ENCODE results near the gene WIF1.

WIF1 gene

GRCh38 chr12:65164244-65164643 is 43.1 kb upstream of the WIF1 start:
- no peak for TF ChIP-seq CSRNP3 (CRISPR knock-in tag; IDR thresholded peaks at IDR 0.05)
- no peak for TF ChIP-seq RARB (CRISPR knock-in tag; IDR thresholded peaks at IDR 0.05)
- no peak for TF ChIP-seq ZFP30 (CRISPR knock-in tag; IDR thresholded peaks at IDR 0.05)
- no peak for TF ChIP-seq PATZ1 (CRISPR knock-in tag; IDR thresholded peaks at IDR 0.05; ENCODE audit: borderline replicate concordance)
- no peak for TF ChIP-seq ZNF565 (CRISPR knock-in tag; conservative IDR thresholded peaks at IDR 0.05; ENCODE audit: low read depth)
- TF ChIP-seq ARNTL (CRISPR knock-in tag; IDR thresholded peaks at IDR 0.05; ENCODE audit: borderline replicate concordance, low read depth) = no peak
- no peak for TF ChIP-seq ZFP3 (CRISPR knock-in tag; IDR thresholded peaks at IDR 0.05)
- no peak for TF ChIP-seq ISL1 (CRISPR knock-in tag; IDR thresholded peaks at IDR 0.05)
- TF ChIP-seq TSHZ2 (CRISPR knock-in tag; IDR thresholded peaks at IDR 0.05) = no peak
- TF ChIP-seq CSDC2 (CRISPR knock-in tag; IDR thresholded peaks at IDR 0.05) = no peak
- ATAC-seq = no peak

GRCh38 chr12:65162609-65163008 is 41.5 kb upstream of the WIF1 start:
- no peak for ATAC-seq
- TF ChIP-seq ARNTL (CRISPR knock-in tag; IDR thresholded peaks at IDR 0.05; ENCODE audit: borderline replicate concordance, low read depth) (no peak), ZNF8 (CRISPR knock-in tag; IDR thresholded peaks at IDR 0.05) (no peak), SNAI2 (CRISPR knock-in tag; IDR thresholded peaks at IDR 0.05) (no peak), PPARA (CRISPR knock-in tag; IDR thresholded peaks at IDR 0.05; ENCODE audit: borderline replicate concordance) (no peak), GLIS3 (CRISPR knock-in tag; IDR thresholded peaks at IDR 0.05) (no peak), ZFP3 (CRISPR knock-in tag; IDR thresholded peaks at IDR 0.05) (no peak), OSR1 (CRISPR knock-in tag; IDR thresholded peaks at IDR 0.05) (no peak), ZNF565 (CRISPR knock-in tag; conservative IDR thresholded peaks at IDR 0.05; ENCODE audit: low read depth) (no peak), ESRRG (CRISPR knock-in tag; IDR thresholded peaks at IDR 0.05) (no peak), PATZ1 (CRISPR knock-in tag; IDR thresholded peaks at IDR 0.05; ENCODE audit: borderline replicate concordance) (no peak), CREB5 (CRISPR knock-in tag; IDR thresholded peaks at IDR 0.05; ENCODE audit: low read depth) (no peak), RARB (CRISPR knock-in tag; IDR thresholded peaks at IDR 0.05) (no peak)

- TF ChIP-seq ZFP3 (CRISPR knock-in tag; IDR thresholded peaks at IDR 0.05) = no peak
- no peak for TF ChIP-seq GLIS3 (CRISPR knock-in tag; IDR thresholded peaks at IDR 0.05)
- TF ChIP-seq BACH2 (CRISPR knock-in tag; IDR thresholded peaks at IDR 0.05; ENCODE audit: borderline replicate concordance) = no peak
- no peak for TF ChIP-seq CSRNP3 (CRISPR knock-in tag; IDR thresholded peaks at IDR 0.05)
- no peak for TF ChIP-seq ZNF565 (CRISPR knock-in tag; conservative IDR thresholded peaks at IDR 0.05; ENCODE audit: low read depth)
- TF ChIP-seq RARB (CRISPR knock-in tag; IDR thresholded peaks at IDR 0.05) = no peak
- no peak for TF ChIP-seq ISL1 (CRISPR knock-in tag; IDR thresholded peaks at IDR 0.05)
- TF ChIP-seq ARNTL (CRISPR knock-in tag; IDR thresholded peaks at IDR 0.05; ENCODE audit: borderline replicate concordance, low read depth) = no peak
- TF ChIP-seq CSDC2 (CRISPR knock-in tag; IDR thresholded peaks at IDR 0.05) = no peak
- TF ChIP-seq ZNF70 (CRISPR knock-in tag; IDR thresholded peaks at IDR 0.05) = no peak
- no peak for TF ChIP-seq SNAI2 (CRISPR knock-in tag; IDR thresholded peaks at IDR 0.05)
- no peak for TF ChIP-seq ZFP30 (CRISPR knock-in tag; IDR thresholded peaks at IDR 0.05)
- no peak for TF ChIP-seq OSR1 (CRISPR knock-in tag; IDR thresholded peaks at IDR 0.05)
- TF ChIP-seq PATZ1 (CRISPR knock-in tag; IDR thresholded peaks at IDR 0.05; ENCODE audit: borderline replicate concordance) = no peak
- no peak for TF ChIP-seq CREB5 (CRISPR knock-in tag; IDR thresholded peaks at IDR 0.05; ENCODE audit: low read depth)
- ATAC-seq = no peak
Measured at GRCh38 chr12:65157091-65157490, 36.0 kb upstream of the WIF1 start.

Measured in SK-N-SH treated with all-trans-retinoic acid at 6 μM for 48 hours (cell line).